ENCODE measurements around the gene CENPP.

CENPP gene

GRCh38 chr9:92476962-92477361 lies 151.2 kb downstream of the CENPP start:
- DNase-seq (ENCODE audit: low read depth in 1 of 2, low spot score in 1 of 2) = no peak

GRCh38 chr9:92478783-92479182 lies 153.0 kb downstream of the CENPP start:
- DNase-seq (ENCODE audit: low read depth in 1 of 2, low spot score in 1 of 2) = no peak

- DNase-seq (ENCODE audit: low read depth in 1 of 2, low spot score in 1 of 2) = no peak
These were observed 153.6 kb downstream of the CENPP start for GRCh38 chr9:92479346-92479745.

GRCh38 chr9:92480291-92480771 lies 154.6 kb downstream of the CENPP start:
- DNase-seq (ENCODE audit: low read depth in 1 of 2, low spot score in 1 of 2) = no peak

- no peak for DNase-seq (ENCODE audit: low read depth in 1 of 2, low spot score in 1 of 2)
These were observed 155.4 kb downstream of the CENPP start for GRCh38 chr9:92480986-92481633.

- no peak for DNase-seq (ENCODE audit: low read depth in 1 of 2, low spot score in 1 of 2)
These were observed 156.6 kb downstream of the CENPP start, which contains the start of gene ASPN for GRCh38 chr9:92482329-92482728. ASPN (minus strand) TSS chr9:92482506.

- no peak for DNase-seq (ENCODE audit: low read depth in 1 of 2, low spot score in 1 of 2)
These were observed 157.1 kb downstream of the CENPP start for GRCh38 chr9:92482805-92483204.

GRCh38 chr9:92483627-92484545 lies 158.1 kb downstream of the CENPP start:
- DNase-seq (ENCODE audit: low read depth in 1 of 2, low spot score in 1 of 2) = no peak

- DNase-seq (ENCODE audit: low read depth in 1 of 2, low spot score in 1 of 2) = no peak
These were observed 158.8 kb downstream of the CENPP start for GRCh38 chr9:92484563-92484962.

- no peak for DNase-seq (ENCODE audit: low read depth in 1 of 2, low spot score in 1 of 2)
These were observed 160.6 kb downstream of the CENPP start for GRCh38 chr9:92486371-92486770.

- no peak for DNase-seq (ENCODE audit: low read depth in 1 of 2, low spot score in 1 of 2)
These were observed 163.2 kb downstream of the CENPP start for GRCh38 chr9:92488681-92489550.

GRCh38 chr9:92492781-92493401 lies 167.1 kb downstream of the CENPP start:
- DNase-seq (ENCODE audit: low read depth in 1 of 2, low spot score in 1 of 2) = no peak

- no peak for DNase-seq (ENCODE audit: low read depth in 1 of 2, low spot score in 1 of 2)
These were observed 168.1 kb downstream of the CENPP start for GRCh38 chr9:92493749-92494387.

- DNase-seq (ENCODE audit: low read depth in 1 of 2, low spot score in 1 of 2) = no peak
These were observed 169.1 kb downstream of the CENPP start for GRCh38 chr9:92494856-92495255.

- no peak for DNase-seq (ENCODE audit: low read depth in 1 of 2, low spot score in 1 of 2)
These were observed 170.8 kb downstream of the CENPP start for GRCh38 chr9:92496396-92497176.

- no peak for DNase-seq (ENCODE audit: low read depth in 1 of 2, low spot score in 1 of 2)
These were observed 173.9 kb downstream of the CENPP start for GRCh38 chr9:92499701-92500100.

GRCh38 chr9:92500725-92501124 lies 175.0 kb downstream of the CENPP start:
- DNase-seq (ENCODE audit: low read depth in 1 of 2, low spot score in 1 of 2) = no peak

- no peak for DNase-seq (ENCODE audit: low read depth in 1 of 2, low spot score in 1 of 2)
These were observed 176.1 kb downstream of the CENPP start for GRCh38 chr9:92501671-92502393.

- DNase-seq (ENCODE audit: low read depth in 1 of 2, low spot score in 1 of 2) = no peak
These were observed 177.4 kb downstream of the CENPP start for GRCh38 chr9:92503156-92503555.

Data from activated CD4-positive, alpha-beta T cell treated with anti-CD3 and anti-CD28 coated beads, Interleukin-2, amount 50 U/mL, for 24 hours (primary cell).